H9 (cell line): Measurements from ENCODE around the gene INTS1. TPM values are rescaled to one million over a fixed set of nuclear protein-coding genes. Genes with fewer than 3 reads are reported as not detected.
"Not testable (repeated sequence)": the region's sequence is repeated elsewhere in the genome, so short reads cannot be mapped to it uniquely, and the experiment has no call there.

ENCODE experiments used
- DNase-seq: peaks from one replicate; pipeline ENCODE4 v3.0.0-alpha.2; 2017
- H2AFZ ChIP-seq: one replicate; pipeline ENCODE4 v1.6.1; 2013; ENCODE audit warnings: mild to moderate bottlenecking, low read length, control low read depth, moderate library complexity
- H2AK5ac ChIP-seq: 2 replicates; pipeline ENCODE4 v1.6.1; 2013; ENCODE audit warnings: low read length, control low read depth, mixed read lengths; ENCODE audit not compliant: insufficient read length
- H2BK120ac ChIP-seq: one replicate; pipeline ENCODE4 v1.6.1; 2013; ENCODE audit warnings: low read depth, mild to moderate bottlenecking, low read length, control low read depth, inconsistent platforms; ENCODE audit not compliant: poor library complexity, severe bottlenecking
- H2BK12ac ChIP-seq: 2 replicates; pipeline ENCODE4 v1.6.1; 2013; ENCODE audit warnings: low read length, control low read depth, mixed read lengths, low read depth; ENCODE audit not compliant: insufficient read length
- H2BK15ac ChIP-seq: 2 replicates; pipeline ENCODE4 v1.6.1; 2013; ENCODE audit warnings: low read depth, low read length, control low read depth
- H2BK20ac ChIP-seq: one replicate; pipeline ENCODE4 v1.6.1; 2013; ENCODE audit warnings: low read depth, mild to moderate bottlenecking, low read length, control low read depth, inconsistent platforms; ENCODE audit not compliant: poor library complexity, severe bottlenecking
- H2BK5ac ChIP-seq: 2 replicates; pipeline ENCODE4 v1.6.1; 2013; ENCODE audit warnings: low read length, control low read depth, mixed read lengths; ENCODE audit not compliant: insufficient read length
- H3K14ac ChIP-seq: 2 replicates; pipeline ENCODE4 v1.6.1; 2013; ENCODE audit warnings: low read length, control low read depth; ENCODE audit not compliant: insufficient read depth
- H3K18ac ChIP-seq: 2 replicates; pipeline ENCODE4 v1.6.1; 2013; ENCODE audit warnings: low read depth, mild to moderate bottlenecking, mixed read lengths, low read length, control low read depth; ENCODE audit not compliant: insufficient read length
- H3K23ac ChIP-seq: 2 replicates; pipeline ENCODE4 v1.6.1; 2013; ENCODE audit warnings: low read length, control low read depth, mixed read lengths, low read depth; ENCODE audit not compliant: insufficient read length
- H3K23me2 ChIP-seq: 2 replicates; pipeline ENCODE4 v1.6.1; 2013; ENCODE audit warnings: low read depth, mild to moderate bottlenecking, mixed read lengths, low read length, control low read depth; ENCODE audit not compliant: insufficient read length, poor library complexity, severe bottlenecking
- H3K27ac ChIP-seq: 2 replicates; pipeline ENCODE4 v1.5.1; 2013; ENCODE audit warnings: low read length, control low read depth, mixed read lengths, low read depth; ENCODE audit not compliant: insufficient read length
- H3K27me3 ChIP-seq: 2 replicates; pipeline ENCODE4 v1.6.1; 2013; ENCODE audit warnings: low read length, control low read depth, inconsistent platforms; ENCODE audit not compliant: insufficient read depth
- H3K4ac ChIP-seq: 2 replicates; pipeline ENCODE4 v1.6.1; 2013; ENCODE audit warnings: low read depth, mild to moderate bottlenecking, control low read depth, inconsistent platforms, low read length, moderate library complexity
- H3K4me1 ChIP-seq: 2 replicates; pipeline ENCODE4 v1.6.1; 2013; ENCODE audit warnings: low read length, control low read depth, inconsistent platforms; ENCODE audit not compliant: insufficient read depth
- H3K4me2 ChIP-seq: 2 replicates; pipeline ENCODE4 v1.6.1; 2013; ENCODE audit warnings: low read length, control low read depth, mixed read lengths; ENCODE audit not compliant: insufficient read length, insufficient read depth
- H3K56ac ChIP-seq: 2 replicates; pipeline ENCODE4 v1.6.1; 2013; ENCODE audit warnings: low read depth, mild to moderate bottlenecking, mixed read lengths, low read length, control low read depth; ENCODE audit not compliant: insufficient read length
- H3K79me1 ChIP-seq: 2 replicates; pipeline ENCODE4 v1.6.1; 2013; ENCODE audit warnings: low read depth, mild to moderate bottlenecking, moderate library complexity, low read length, control low read depth, inconsistent platforms; ENCODE audit not compliant: insufficient read depth, poor library complexity, severe bottlenecking
- H3K79me2 ChIP-seq: 2 replicates; pipeline ENCODE4 v1.6.1; 2013; ENCODE audit warnings: low read length, control low read depth, inconsistent platforms; ENCODE audit not compliant: insufficient read depth
- H3K9ac ChIP-seq: 2 replicates; pipeline ENCODE4 v1.6.1; 2013; ENCODE audit warnings: low read length, control low read depth, mixed read lengths; ENCODE audit not compliant: insufficient read length; ENCODE audit errors: extremely low read depth
- H3K9me3 ChIP-seq: one replicate; pipeline ENCODE4 v1.6.1; 2013; ENCODE audit warnings: low read depth, low read length, inconsistent platforms; ENCODE audit not compliant: control insufficient read depth
- H3T11ph ChIP-seq: one replicate; pipeline ENCODE4 v1.6.1; 2013; ENCODE audit warnings: mild to moderate bottlenecking, low read length, control low read depth, inconsistent platforms
- H4K20me1 ChIP-seq: one replicate; pipeline ENCODE4 v1.6.1; 2013; ENCODE audit not compliant: control insufficient read depth, insufficient read length, insufficient read depth
- H4K5ac ChIP-seq: 2 replicates; pipeline ENCODE4 v1.6.1; 2013; ENCODE audit warnings: low read depth, mild to moderate bottlenecking, mixed read lengths, low read length, control low read depth; ENCODE audit not compliant: insufficient read length
- H4K8ac ChIP-seq: replicated peaks from 2 replicates; pipeline ENCODE4 v1.6.1; 2013; ENCODE audit warnings: low read length, control low read depth, mixed read lengths, low read depth; ENCODE audit not compliant: insufficient read length
- H4K91ac ChIP-seq: 2 replicates; pipeline ENCODE4 v1.6.1; 2013; ENCODE audit warnings: low read depth, mild to moderate bottlenecking, moderate library complexity, mixed read lengths, low read length, control low read depth; ENCODE audit not compliant: insufficient read length
- H3K27ac Mint-ChIP-seq, 3 experiments: 2 replicates in 2 of 3; 3 replicates in 1 of 3; pipeline ENCODE4 v1.8.0; 2020 to 2021; ENCODE audit warnings: mixed read lengths in 3 of 3, mild to moderate bottlenecking in 1 of 3, moderate library complexity in 1 of 3
- H3K27me3 Mint-ChIP-seq: 2 replicates; pipeline ENCODE4 v1.8.0; 2021; ENCODE audit warnings: low read depth, mild to moderate bottlenecking, moderate library complexity, mixed read lengths
- H3K36me3 Mint-ChIP-seq, 3 experiments: 2 replicates in 2 of 3; 3 replicates in 1 of 3; pipeline ENCODE4 v1.8.0; 2020 to 2021; ENCODE audit warnings: low read depth in 3 of 3, mixed read lengths in 3 of 3; ENCODE audit not compliant: insufficient read depth in 1 of 3
- H3K4me1 Mint-ChIP-seq, 2 experiments: 2 replicates each; pipeline ENCODE4 v1.8.0; 2020; ENCODE audit warnings: mixed read lengths in 2 of 2
- H3K4me3 Mint-ChIP-seq, 2 experiments: 2 replicates in 1 of 2; 3 replicates in 1 of 2; pipeline ENCODE4 v1.8.0; 2020 to 2021; ENCODE audit warnings: mild to moderate bottlenecking in 2 of 2, mixed read lengths in 2 of 2, moderate library complexity in 1 of 2
- H3K9me3 Mint-ChIP-seq, 2 experiments: 2 replicates in 1 of 2; 3 replicates in 1 of 2; pipeline ENCODE4 v1.8.0; 2020; ENCODE audit warnings: mild to moderate bottlenecking in 2 of 2, mixed read lengths in 2 of 2, moderate library complexity in 1 of 2
- WGBS: extraction: QIAGEN DNeasy Blood & Tissue Kit; methylation state at CpG from one replicate; pipeline ENCODE4 v1.1.7; 2013; ENCODE audit warnings: missing lambda C conversion rate, low lambda C conversion rate, mixed read lengths; ENCODE audit not compliant: insufficient read length; ENCODE audit errors: extremely low coverage; 5-methylcytosine and 5-hydroxymethylcytosine counted together
- total RNA-seq: library from RNA; stranded (reverse); gene quantifications from 2 replicates; pipeline ENCODE4 v1.2.1, GENCODE V29; 2021
- TF ChIP-seq, protein P1 (sequence below): fragments of 200-600 bp; sonication (generic); conservative IDR thresholded peaks from 3 replicates; pipeline ENCODE4 v1.8.0; 2021; ENCODE audit warnings: antibody characterized with exemption, mild to moderate bottlenecking

The INTS1 gene
- total RNA-seq, 1 experiment from 2014 or later, result 133 TPM

DNA sequence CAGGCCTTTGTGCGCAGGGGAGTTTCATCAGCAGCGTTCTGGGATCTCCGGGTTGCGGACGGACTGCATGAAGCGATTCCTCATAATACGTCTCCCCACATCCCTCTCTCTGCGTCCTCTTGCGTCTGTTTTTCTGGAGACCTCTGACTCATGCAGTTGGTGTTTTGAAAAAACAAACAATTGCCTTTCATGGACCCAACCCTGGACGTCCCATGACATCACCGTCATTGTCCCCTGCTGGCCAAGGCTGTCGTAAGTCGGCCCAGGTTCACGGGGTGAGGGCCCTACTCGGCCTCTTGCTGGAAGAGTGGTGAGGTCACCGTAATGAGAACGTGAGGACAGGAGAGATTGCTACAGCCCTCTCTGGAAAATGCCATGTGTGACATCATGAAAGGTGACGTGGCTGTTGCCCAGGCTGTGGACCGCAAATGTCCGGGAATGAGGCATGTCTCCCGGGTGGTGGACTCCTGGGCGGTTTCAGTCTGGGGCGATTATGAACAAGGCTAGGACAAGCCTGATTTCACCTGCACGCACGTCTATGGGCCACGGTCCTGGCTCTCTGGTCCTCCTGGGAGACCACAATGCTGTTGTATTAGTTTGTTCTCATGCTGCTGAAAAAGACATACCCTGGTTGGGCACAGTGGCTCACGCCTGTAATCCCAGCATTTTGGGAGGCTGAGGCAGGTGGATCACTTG lies 16.5 kb upstream of the INTS1 start:
- Histone ChIP-seq H3K9ac (no peak overlapping the region), H3K4ac (no peak overlapping the region), H2BK5ac (no peak overlapping the region), H3K79me1 (no peaks in the 10 kb centered on the region), H3K9me3 (no peaks in the 10 kb centered on the region), H2AFZ (no peak overlapping the region), H3K56ac (no peak overlapping the region), H3K4me1 (no peaks in the 10 kb centered on the region), H2BK12ac (no peak overlapping the region), H3T11ph (no peak overlapping the region), H3K18ac (no peak overlapping the region), H4K91ac (no peak overlapping the region), H2BK15ac (no peak overlapping the region), H2BK120ac (no peak overlapping the region), H3K23ac (no peak overlapping the region), H3K79me2 (no peaks in the 10 kb centered on the region), H4K5ac (no peak overlapping the region), H3K23me2 (no peaks in the 10 kb centered on the region), H4K8ac (no peak overlapping the region), H2BK20ac (no peak overlapping the region), H2AK5ac (no peak overlapping the region), H3K14ac (no peak overlapping the region), H4K20me1 (no peaks in the 10 kb centered on the region), H3K27me3 (no peaks in the 10 kb centered on the region), H3K4me2 (no peak overlapping the region), H3K27ac (no peak overlapping the region)
- Mint-ChIP-seq H3K36me3 (no peaks in the 10 kb centered on the region), H3K27me3 (peaks cover 2% of the 10 kb centered on the region), H3K9me3 (peaks cover 4 to 11% of the 10 kb centered on the region in 2 experiments; a peak in 3 of 5 replicates), H3K4me3 (no peak overlapping the region; a peak in 1 of 5 replicates), H3K4me1 (peaks cover 3 to 14% of the 10 kb centered on the region in 2 experiments; a peak in 3 of 4 replicates), H3K27ac (no peak overlapping the region; a peak in 2 of 7 replicates)
- DNase-seq, result no peak
- TF ChIP-seq, protein P1, sequence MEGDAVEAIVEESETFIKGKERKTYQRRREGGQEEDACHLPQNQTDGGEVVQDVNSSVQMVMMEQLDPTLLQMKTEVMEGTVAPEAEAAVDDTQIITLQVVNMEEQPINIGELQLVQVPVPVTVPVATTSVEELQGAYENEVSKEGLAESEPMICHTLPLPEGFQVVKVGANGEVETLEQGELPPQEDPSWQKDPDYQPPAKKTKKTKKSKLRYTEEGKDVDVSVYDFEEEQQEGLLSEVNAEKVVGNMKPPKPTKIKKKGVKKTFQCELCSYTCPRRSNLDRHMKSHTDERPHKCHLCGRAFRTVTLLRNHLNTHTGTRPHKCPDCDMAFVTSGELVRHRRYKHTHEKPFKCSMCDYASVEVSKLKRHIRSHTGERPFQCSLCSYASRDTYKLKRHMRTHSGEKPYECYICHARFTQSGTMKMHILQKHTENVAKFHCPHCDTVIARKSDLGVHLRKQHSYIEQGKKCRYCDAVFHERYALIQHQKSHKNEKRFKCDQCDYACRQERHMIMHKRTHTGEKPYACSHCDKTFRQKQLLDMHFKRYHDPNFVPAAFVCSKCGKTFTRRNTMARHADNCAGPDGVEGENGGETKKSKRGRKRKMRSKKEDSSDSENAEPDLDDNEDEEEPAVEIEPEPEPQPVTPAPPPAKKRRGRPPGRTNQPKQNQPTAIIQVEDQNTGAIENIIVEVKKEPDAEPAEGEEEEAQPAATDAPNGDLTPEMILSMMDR, result no peak
- WGBS, result no CpG with 5 or more reads among the region's 27 CpGs

DNA sequence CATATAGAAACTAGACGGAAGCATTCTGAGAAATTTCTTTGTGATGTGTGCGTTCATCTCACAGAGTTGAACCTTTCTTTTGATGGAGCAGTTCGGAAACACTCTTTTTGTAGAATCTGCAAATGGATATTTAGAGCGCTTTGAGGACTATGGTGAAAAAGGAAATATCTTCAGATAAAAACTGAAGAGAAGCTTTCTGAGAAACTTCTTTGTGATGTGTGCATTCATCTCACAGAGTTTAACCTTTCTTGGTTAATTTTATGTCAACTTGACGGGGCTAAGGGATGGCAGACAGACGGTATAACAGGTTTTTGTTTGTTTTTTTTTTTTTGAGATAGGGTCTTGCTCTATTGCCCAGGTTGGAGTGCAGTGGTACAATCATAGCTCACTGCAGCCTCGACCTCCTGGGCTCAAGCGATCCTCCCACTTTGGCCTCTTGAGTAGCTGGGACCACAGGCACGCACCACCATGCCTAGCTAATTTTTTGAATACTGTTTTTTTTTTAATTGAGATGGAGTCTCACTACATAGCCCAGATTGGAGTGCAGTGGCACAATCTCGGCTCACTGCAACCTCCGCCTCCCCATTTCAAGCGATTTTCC lies 15.2 kb upstream of the INTS1 start:
- WGBS, result no CpG with 5 or more reads among the region's 12 CpGs

More for the DNA sequence above, 15.2 kb upstream of the INTS1 start:
- H3K14ac ChIP-seq, H3K36me3 Mint-ChIP-seq, H3K18ac ChIP-seq, H2BK15ac ChIP-seq, H4K20me1 ChIP-seq, DNase-seq, H2AK5ac ChIP-seq, H4K8ac ChIP-seq, H3K4ac ChIP-seq, H2BK20ac ChIP-seq, H3K27me3 ChIP-seq, H3K23ac ChIP-seq, H3T11ph ChIP-seq, H3K56ac ChIP-seq, H3K4me3 Mint-ChIP-seq, H3K4me2 ChIP-seq, H3K9me3 ChIP-seq, H3K4me1 ChIP-seq, H3K79me1 ChIP-seq, H4K5ac ChIP-seq, H4K91ac ChIP-seq, H3K27me3 Mint-ChIP-seq, H3K79me2 ChIP-seq, H3K27ac ChIP-seq, H2BK12ac ChIP-seq, H2BK120ac ChIP-seq, H2AFZ ChIP-seq, H3K9ac ChIP-seq, H2BK5ac ChIP-seq, H3K23me2 ChIP-seq: not testable (repeated sequence)
- peaks cover 4 to 11% of the 10 kb centered on the region in 2 experiments; a peak in 3 of 5 replicates for H3K9me3 Mint-ChIP-seq
- H3K4me1 Mint-ChIP-seq, result peaks cover 3 to 16% of the 10 kb centered on the region in 2 experiments; a peak in 3 of 4 replicates
- peak overlapping the region in 1 of 3 experiments; percentile 89; a peak in 1 of 7 replicates for H3K27ac Mint-ChIP-seq
